ENCODE data around the gene SERPINA6. TPM values are rescaled to one million over a fixed set of nuclear protein-coding genes. Genes with fewer than 3 reads are reported as not detected.

SERPINA6 gene
- total RNA-seq, 1 experiment from 2014 or later: 0.32 TPM

GRCh38 chr14:94345344-94346064 lies 22.4 kb upstream of the SERPINA6 start:
- H3K9me3 ChIP-seq: no peaks in the 10 kb centered on the region
- peaks cover 16% of the 10 kb centered on the region for H3K4me1 Mint-ChIP-seq (ENCODE audit: low read depth, unreplicated experiment)
- no peak overlapping the region for H3K4me3 ChIP-seq (ENCODE audit: low read depth, low read length)
- DNase-seq: no peak
- no peaks in the 10 kb centered on the region for H3K36me3 Mint-ChIP-seq (ENCODE audit: insufficient read depth, unreplicated experiment)
- no peaks in the 10 kb centered on the region for H3K9me3 Mint-ChIP-seq (ENCODE audit: unreplicated experiment)
- H3K36me3 ChIP-seq (ENCODE audit: control insufficient read depth, insufficient read depth, low read length): no peaks in the 10 kb centered on the region
- no peak overlapping the region for H3K4me3 Mint-ChIP-seq (ENCODE audit: unreplicated experiment)
- no peaks in the 10 kb centered on the region for H3K27me3 Mint-ChIP-seq (ENCODE audit: insufficient read depth, unreplicated experiment)
- no TSS peak for BruUV-seq (replicated peaks)
- H3K27me3 ChIP-seq (replicated peaks; ENCODE audit: control insufficient read depth, insufficient read depth, low read length): no peaks in the 10 kb centered on the region
- intact Hi-C loops (cut with micrococcal nuclease; ENCODE audit: unreplicated experiment): no loop called here
- TF ChIP-seq CTCF (IDR thresholded peaks at IDR 0.05; ENCODE audit: insufficient read depth in 1 of 2, low read depth in 1 of 2, low read length in 1 of 2, severe bottlenecking in 1 of 2, unreplicated experiment in 1 of 2): no peak
- CTCF ChIA-PET: no interaction called here
- H3K27ac Mint-ChIP-seq (ENCODE audit: unreplicated experiment): no peak overlapping the region
- peaks cover 16% of the 10 kb centered on the region for H3K4me1 ChIP-seq
- POLR2A ChIA-PET: no interaction called here

- Mint-ChIP-seq H3K4me3 (ENCODE audit: unreplicated experiment) (no peak overlapping the region), H3K9me3 (ENCODE audit: unreplicated experiment) (no peaks in the 10 kb centered on the region), H3K27ac (ENCODE audit: unreplicated experiment) (no peak overlapping the region), H3K36me3 (ENCODE audit: insufficient read depth, unreplicated experiment) (no peaks in the 10 kb centered on the region), H3K27me3 (ENCODE audit: insufficient read depth, unreplicated experiment) (no peaks in the 10 kb centered on the region), H3K4me1 (ENCODE audit: low read depth, unreplicated experiment) (peaks cover 21% of the 10 kb centered on the region)
- CTCF ChIA-PET: no interaction called here
- H3K4me1 ChIP-seq: peaks cover 23% of the 10 kb centered on the region
- no peaks in the 10 kb centered on the region for H3K9me3 ChIP-seq
- no peak for TF ChIP-seq CTCF (IDR thresholded peaks at IDR 0.05; ENCODE audit: insufficient read depth in 1 of 2, low read depth in 1 of 2, low read length in 1 of 2, severe bottlenecking in 1 of 2, unreplicated experiment in 1 of 2)
- H3K27me3 ChIP-seq (replicated peaks; ENCODE audit: control insufficient read depth, insufficient read depth, low read length): no peaks in the 10 kb centered on the region
- no peaks in the 10 kb centered on the region for H3K36me3 ChIP-seq (ENCODE audit: control insufficient read depth, insufficient read depth, low read length)
- intact Hi-C loops (cut with micrococcal nuclease; ENCODE audit: unreplicated experiment): no loop called here
- H3K4me3 ChIP-seq (ENCODE audit: low read depth, low read length): no peak overlapping the region
- no TSS peak for BruUV-seq (replicated peaks)
- no peak for DNase-seq
- POLR2A ChIA-PET: no interaction called here
Measured at GRCh38 chr14:94344389-94344788, 21.3 kb upstream of the SERPINA6 start.

GRCh38 chr14:94343238-94344005 lies 20.3 kb upstream of the SERPINA6 start:
- H3K27me3 Mint-ChIP-seq (ENCODE audit: insufficient read depth, unreplicated experiment): no peaks in the 10 kb centered on the region
- no peaks in the 10 kb centered on the region for H3K36me3 Mint-ChIP-seq (ENCODE audit: insufficient read depth, unreplicated experiment)
- Histone ChIP-seq H3K36me3 (ENCODE audit: control insufficient read depth, insufficient read depth, low read length) (no peaks in the 10 kb centered on the region), H3K4me3 (ENCODE audit: low read depth, low read length) (no peak overlapping the region), H3K4me1 (peaks cover 27% of the 10 kb centered on the region), H3K27me3 (replicated peaks; ENCODE audit: control insufficient read depth, insufficient read depth, low read length) (no peaks in the 10 kb centered on the region), H3K9me3 (no peaks in the 10 kb centered on the region)
- DNase-seq: no peak
- H3K4me1 Mint-ChIP-seq (ENCODE audit: low read depth, unreplicated experiment): peaks cover 21% of the 10 kb centered on the region
- BruUV-seq (replicated peaks): no TSS peak
- H3K27ac Mint-ChIP-seq (ENCODE audit: unreplicated experiment): no peak overlapping the region
- ChIA-PET POLR2A (no interaction called here), CTCF (no interaction called here)
- H3K9me3 Mint-ChIP-seq (ENCODE audit: unreplicated experiment): no peaks in the 10 kb centered on the region
- intact Hi-C loops (cut with micrococcal nuclease; ENCODE audit: unreplicated experiment): no loop called here
- no peak overlapping the region for H3K4me3 Mint-ChIP-seq (ENCODE audit: unreplicated experiment)
- no peak for TF ChIP-seq CTCF (IDR thresholded peaks at IDR 0.05; ENCODE audit: insufficient read depth in 1 of 2, low read depth in 1 of 2, low read length in 1 of 2, severe bottlenecking in 1 of 2, unreplicated experiment in 1 of 2)

Measured in Caco-2 (cell line).